ENCODE data around the gene DLX1.
"Not testable (repeated sequence)": the region's sequence is repeated elsewhere in the genome, so short reads cannot be mapped to it uniquely, and the experiment has no call there.

DLX1 gene

GRCh38 chr2:172063446-172063845 is 21.9 kb upstream of the DLX1 start:
- FAIRE-seq = no peak
- no peak for DNase-seq (ENCODE audit: low spot score)

GRCh38 chr2:172065111-172065510 is 20.2 kb upstream of the DLX1 start:
- no peak for FAIRE-seq
- no peak for DNase-seq (ENCODE audit: low spot score)

GRCh38 chr2:172066394-172066886 is 18.9 kb upstream of the DLX1 start:
- DNase-seq (ENCODE audit: low spot score) (no peak), FAIRE-seq (no peak)

GRCh38 chr2:172067905-172068304 is 17.4 kb upstream of the DLX1 start:
- FAIRE-seq; DNase-seq (ENCODE audit: low spot score): not testable (repeated sequence)

GRCh38 chr2:172070936-172071335 is 14.4 kb upstream of the DLX1 start:
- FAIRE-seq = no peak

GRCh38 chr2:172072303-172072702 is 13.0 kb upstream of the DLX1 start:
- DNase-seq (ENCODE audit: low spot score) (no peak), FAIRE-seq (no peak)

More at GRCh38 chr2:172070936-172071335, 14.4 kb upstream of the DLX1 start:
- no peak for DNase-seq (ENCODE audit: low spot score)

GRCh38 chr2:172072706-172073105 is 12.6 kb upstream of the DLX1 start:
- no peak for DNase-seq (ENCODE audit: low spot score)

GRCh38 chr2:172073518-172073917 is 11.8 kb upstream of the DLX1 start:
- DNase-seq (ENCODE audit: low spot score) (no peak), FAIRE-seq (no peak)

More at GRCh38 chr2:172072706-172073105, 12.6 kb upstream of the DLX1 start:
- no peak for FAIRE-seq

- DNase-seq (ENCODE audit: low spot score) (no peak), FAIRE-seq (peak; percentile 46)
These were observed 11.1 kb upstream of the DLX1 start for GRCh38 chr2:172074254-172074653.

- DNase-seq (ENCODE audit: low spot score) (no peak), FAIRE-seq (no peak)
These were observed 5.9 kb upstream of the DLX1 start for GRCh38 chr2:172079416-172079815.

GRCh38 chr2:172079838-172080640 is 5.3 kb upstream of the DLX1 start:
- DNase-seq (ENCODE audit: low spot score) (no peak), FAIRE-seq (no peak)

- no peak for FAIRE-seq
- no peak for DNase-seq (ENCODE audit: low spot score)
These were observed 4.6 kb upstream of the DLX1 start for GRCh38 chr2:172080641-172081220.

GRCh38 chr2:172081221-172082022 is 3.9 kb upstream of the DLX1 start:
- DNase-seq (ENCODE audit: low spot score) (no peak), FAIRE-seq (no peak)

GRCh38 chr2:172082105-172082943 is 3.0 kb upstream of the DLX1 start:
- DNase-seq (ENCODE audit: low spot score) = no peak
- FAIRE-seq = no peak

GRCh38 chr2:172082944-172083627 is 2.2 kb upstream of the DLX1 start:
- FAIRE-seq (no peak), DNase-seq (ENCODE audit: low spot score) (no peak)

GRCh38 chr2:172083628-172084394 is 1.5 kb upstream of the DLX1 start:
- DNase-seq (ENCODE audit: low spot score) (no peak), FAIRE-seq (no peak)

- DNase-seq (ENCODE audit: low spot score) = peak; percentile 37
- FAIRE-seq = no peak
These were observed 987 bp upstream of the DLX1 start for GRCh38 chr2:172084395-172084644.

GRCh38 chr2:172084645-172085459 is 455 bp upstream of the DLX1 start:
- peak; percentile 89 for DNase-seq (ENCODE audit: low spot score)
- peak; percentile 87 for FAIRE-seq

All from RCC 7860 (cell line).